HG03039 (cell line): ENCODE measurements around the gene RBM17.
"Not testable (repeated sequence)": the region's sequence is repeated elsewhere in the genome, so short reads cannot be mapped to it uniquely, and the experiment has no call there.

Experiments
- ATAC-seq: cut with Tn5 transposase; IDR thresholded peaks from one replicate; pipeline ENCODE4 v1.9.1; 2021; ENCODE audit warnings: mild to moderate bottlenecking, moderate library complexity; ENCODE audit not compliant: unreplicated experiment

The RBM17 gene

GRCh38 chr10:6134099-6134823 is 45.4 kb downstream of the RBM17 start:
- ATAC-seq = no peak

GRCh38 chr10:6135039-6135438 is 46.2 kb downstream of the RBM17 start:
- ATAC-seq = peak; percentile 49

- ATAC-seq = no peak
These were observed 46.8 kb downstream of the RBM17 start for GRCh38 chr10:6135589-6136168.

- peak; percentile 38 for ATAC-seq
These were observed 47.7 kb downstream of the RBM17 start for GRCh38 chr10:6136215-6137201.

- ATAC-seq = no peak
These were observed 49.6 kb downstream of the RBM17 start for GRCh38 chr10:6138456-6138855.

GRCh38 chr10:6139470-6139869 is 50.6 kb downstream of the RBM17 start:
- ATAC-seq = no peak

GRCh38 chr10:6140141-6140841 is 51.5 kb downstream of the RBM17 start:
- no peak for ATAC-seq

GRCh38 chr10:6140965-6141295 is 52.1 kb downstream of the RBM17 start:
- ATAC-seq = no peak

- peak; percentile 40 for ATAC-seq
These were observed 52.7 kb downstream of the RBM17 start for GRCh38 chr10:6141296-6142151.

GRCh38 chr10:6142186-6142585 is 53.4 kb downstream of the RBM17 start:
- not testable (repeated sequence) for ATAC-seq

GRCh38 chr10:6142644-6143043 is 53.8 kb downstream of the RBM17 start:
- ATAC-seq = no peak

GRCh38 chr10:6143181-6143580 is 54.3 kb downstream of the RBM17 start:
- no peak for ATAC-seq

GRCh38 chr10:6144406-6145165 is 55.8 kb downstream of the RBM17 start:
- peak; percentile 64 for ATAC-seq

- no peak for ATAC-seq
These were observed 56.5 kb downstream of the RBM17 start for GRCh38 chr10:6145166-6145987.

- ATAC-seq = no peak
These were observed 57.4 kb downstream of the RBM17 start for GRCh38 chr10:6146013-6146785.

- ATAC-seq = no peak
These were observed 58.1 kb downstream of the RBM17 start for GRCh38 chr10:6146921-6147320.

GRCh38 chr10:6148251-6148701 is 59.4 kb downstream of the RBM17 start:
- no peak for ATAC-seq

- ATAC-seq = no peak
These were observed 60.1 kb downstream of the RBM17 start for GRCh38 chr10:6148908-6149307.
